ENCODE measurements around the gene EFCAB14.

EFCAB14 gene, protein sequence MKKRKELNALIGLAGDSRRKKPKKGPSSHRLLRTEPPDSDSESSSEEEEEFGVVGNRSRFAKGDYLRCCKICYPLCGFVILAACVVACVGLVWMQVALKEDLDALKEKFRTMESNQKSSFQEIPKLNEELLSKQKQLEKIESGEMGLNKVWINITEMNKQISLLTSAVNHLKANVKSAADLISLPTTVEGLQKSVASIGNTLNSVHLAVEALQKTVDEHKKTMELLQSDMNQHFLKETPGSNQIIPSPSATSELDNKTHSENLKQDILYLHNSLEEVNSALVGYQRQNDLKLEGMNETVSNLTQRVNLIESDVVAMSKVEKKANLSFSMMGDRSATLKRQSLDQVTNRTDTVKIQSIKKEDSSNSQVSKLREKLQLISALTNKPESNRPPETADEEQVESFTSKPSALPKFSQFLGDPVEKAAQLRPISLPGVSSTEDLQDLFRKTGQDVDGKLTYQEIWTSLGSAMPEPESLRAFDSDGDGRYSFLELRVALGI

DNA sequence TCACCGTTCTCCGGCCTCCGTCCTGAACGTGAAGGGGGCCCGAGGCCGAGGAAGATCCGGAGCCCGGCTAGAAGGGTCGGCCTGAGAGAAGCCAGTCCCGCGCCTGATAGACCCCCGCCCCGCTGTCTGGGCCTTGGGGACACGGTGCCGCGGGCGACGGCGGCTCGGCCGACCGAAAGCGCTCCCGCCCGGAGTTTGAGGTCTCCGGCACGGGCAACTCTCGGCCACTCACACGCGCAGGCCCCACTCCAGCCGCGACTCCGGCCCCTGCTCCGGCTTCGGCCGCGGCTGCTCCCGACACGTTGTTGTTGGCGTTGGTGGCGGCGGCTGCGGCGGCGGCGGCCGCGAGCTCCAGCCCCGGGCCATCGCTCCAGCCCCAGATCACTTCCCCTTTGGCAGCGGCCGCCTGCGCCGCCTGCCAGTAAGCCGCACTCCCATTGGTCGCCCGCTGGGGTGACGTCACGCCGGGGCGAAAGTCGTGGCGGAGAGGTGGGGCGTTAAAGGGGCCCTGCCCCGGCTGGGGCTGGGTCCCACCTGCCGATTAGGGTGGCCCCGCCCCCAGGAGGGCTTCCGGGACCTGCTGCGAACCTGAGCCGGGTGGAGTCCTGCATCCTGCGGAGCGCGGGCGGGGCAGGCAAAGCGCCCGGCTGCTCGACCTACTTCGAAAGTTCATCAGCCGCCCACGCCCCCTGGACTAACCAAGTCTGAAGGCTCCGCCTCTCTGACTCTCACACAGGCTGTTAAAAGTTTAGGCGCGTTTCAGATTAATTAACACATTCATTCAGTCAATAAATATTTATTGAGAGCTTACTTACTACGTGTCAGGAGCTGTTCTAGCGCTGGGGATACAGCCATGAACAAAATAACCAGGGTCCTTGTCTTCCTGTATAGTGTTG, at the start of gene EFCAB14:
Gene EFCAB14, minus strand, starts transcription at position 388 of the 896 bp plus-strand sequence. CDS start 1,027 bp downstream, outside the sequence.
- TF ChIP-seq, protein P1, sequence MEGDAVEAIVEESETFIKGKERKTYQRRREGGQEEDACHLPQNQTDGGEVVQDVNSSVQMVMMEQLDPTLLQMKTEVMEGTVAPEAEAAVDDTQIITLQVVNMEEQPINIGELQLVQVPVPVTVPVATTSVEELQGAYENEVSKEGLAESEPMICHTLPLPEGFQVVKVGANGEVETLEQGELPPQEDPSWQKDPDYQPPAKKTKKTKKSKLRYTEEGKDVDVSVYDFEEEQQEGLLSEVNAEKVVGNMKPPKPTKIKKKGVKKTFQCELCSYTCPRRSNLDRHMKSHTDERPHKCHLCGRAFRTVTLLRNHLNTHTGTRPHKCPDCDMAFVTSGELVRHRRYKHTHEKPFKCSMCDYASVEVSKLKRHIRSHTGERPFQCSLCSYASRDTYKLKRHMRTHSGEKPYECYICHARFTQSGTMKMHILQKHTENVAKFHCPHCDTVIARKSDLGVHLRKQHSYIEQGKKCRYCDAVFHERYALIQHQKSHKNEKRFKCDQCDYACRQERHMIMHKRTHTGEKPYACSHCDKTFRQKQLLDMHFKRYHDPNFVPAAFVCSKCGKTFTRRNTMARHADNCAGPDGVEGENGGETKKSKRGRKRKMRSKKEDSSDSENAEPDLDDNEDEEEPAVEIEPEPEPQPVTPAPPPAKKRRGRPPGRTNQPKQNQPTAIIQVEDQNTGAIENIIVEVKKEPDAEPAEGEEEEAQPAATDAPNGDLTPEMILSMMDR (IDR thresholded peaks at IDR 0.05; ENCODE audit: extremely low read depth, insufficient read depth, missing control alignments), result no peak
- DNase-seq (ENCODE audit: low spot score), result peak; percentile 98
- in situ Hi-C loops (cut with MboI; ENCODE audit: low pct_unique_long_range_greater_than_20kb, low sequenced_read_pairs, unreplicated experiment), result no loop called here

DNA sequence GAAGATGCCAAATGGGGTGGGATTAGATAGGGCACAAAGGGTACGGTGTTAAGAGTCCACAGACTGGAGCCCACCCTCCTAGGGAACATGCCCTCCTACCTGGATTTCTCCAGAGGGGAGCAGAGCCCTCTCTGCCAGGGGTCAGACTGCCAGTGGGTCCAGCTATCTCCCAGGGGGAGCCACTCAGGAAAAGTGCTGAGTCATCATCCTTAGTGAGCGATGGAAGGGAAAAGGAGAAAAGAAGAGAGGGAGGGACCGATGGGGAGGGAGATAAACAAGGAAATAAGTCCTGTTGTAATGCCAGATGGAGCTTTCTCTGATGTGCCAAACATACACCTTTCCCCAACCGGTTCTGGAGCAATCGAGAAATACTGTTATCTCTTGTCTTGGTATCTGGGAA, 49.5 kb upstream of the EFCAB14 start:
- TF ChIP-seq, protein P1 (IDR thresholded peaks at IDR 0.05; ENCODE audit: extremely low read depth, insufficient read depth, missing control alignments), result no peak
- DNase-seq (ENCODE audit: low spot score), result no peak
- in situ Hi-C loops (cut with MboI; ENCODE audit: low pct_unique_long_range_greater_than_20kb, low sequenced_read_pairs, unreplicated experiment), result no loop called here

DNA sequence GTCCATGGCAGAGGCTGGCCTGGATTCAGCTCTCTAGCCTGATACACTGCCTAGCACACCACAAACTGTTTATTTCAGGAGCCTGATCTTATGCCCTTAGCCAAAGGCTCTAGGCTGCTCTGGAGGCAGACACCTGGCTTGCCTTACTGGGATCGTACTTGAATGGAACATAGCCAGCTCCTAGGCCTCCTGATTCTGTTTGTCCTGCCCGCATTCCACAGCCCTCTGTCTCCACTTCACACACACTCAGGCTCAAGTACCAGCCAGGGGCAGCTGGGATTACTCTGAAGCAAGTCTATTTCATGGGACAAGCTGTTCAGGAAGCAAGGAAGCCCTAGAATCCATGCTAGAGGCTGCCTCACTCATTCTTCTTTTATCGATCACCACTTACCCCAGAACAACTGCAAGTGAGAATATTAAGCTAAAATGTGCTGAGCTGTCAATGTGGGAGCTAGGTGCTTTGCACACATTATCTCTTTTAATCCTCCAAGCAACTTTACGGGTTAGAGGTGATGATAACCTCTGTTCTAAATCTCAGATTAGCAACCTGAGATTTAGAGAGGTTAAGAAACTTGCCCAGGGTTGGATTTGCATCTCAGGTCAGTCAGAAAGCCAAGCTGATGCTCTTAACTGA, 48.9 kb upstream of the EFCAB14 start:
- TF ChIP-seq, protein P1 (IDR thresholded peaks at IDR 0.05; ENCODE audit: extremely low read depth, insufficient read depth, missing control alignments), result no peak

DNA sequence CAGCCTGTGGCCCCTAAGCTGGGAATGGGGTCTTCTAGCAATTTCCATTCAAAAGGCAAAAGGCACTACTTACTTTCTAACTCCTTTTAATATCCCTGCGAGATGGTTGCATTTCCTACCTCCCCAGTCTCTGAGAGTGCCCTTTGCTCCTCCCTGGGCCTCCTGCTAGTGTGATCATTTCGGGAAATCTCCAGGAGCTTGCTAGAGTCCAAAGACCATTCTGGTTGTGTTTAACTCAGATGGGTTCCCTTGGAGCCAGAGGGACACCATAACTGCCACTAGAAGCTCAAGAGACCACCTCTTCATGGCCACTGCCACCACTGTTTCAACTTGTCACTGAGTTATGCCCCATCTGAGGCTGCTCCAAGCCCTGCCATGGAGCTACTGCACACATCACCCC, 45.5 kb upstream of the EFCAB14 start:
- in situ Hi-C loops (cut with MboI; ENCODE audit: low pct_unique_long_range_greater_than_20kb, low sequenced_read_pairs, unreplicated experiment), result no loop called here
- no peak for DNase-seq (ENCODE audit: low spot score)
- TF ChIP-seq, protein P1 (IDR thresholded peaks at IDR 0.05; ENCODE audit: extremely low read depth, insufficient read depth, missing control alignments), result no peak

More for the DNA sequence above, 48.9 kb upstream of the EFCAB14 start:
- DNase-seq (ENCODE audit: low spot score), result no peak
- in situ Hi-C loops (cut with MboI; ENCODE audit: low pct_unique_long_range_greater_than_20kb, low sequenced_read_pairs, unreplicated experiment), result no loop called here

DNA sequence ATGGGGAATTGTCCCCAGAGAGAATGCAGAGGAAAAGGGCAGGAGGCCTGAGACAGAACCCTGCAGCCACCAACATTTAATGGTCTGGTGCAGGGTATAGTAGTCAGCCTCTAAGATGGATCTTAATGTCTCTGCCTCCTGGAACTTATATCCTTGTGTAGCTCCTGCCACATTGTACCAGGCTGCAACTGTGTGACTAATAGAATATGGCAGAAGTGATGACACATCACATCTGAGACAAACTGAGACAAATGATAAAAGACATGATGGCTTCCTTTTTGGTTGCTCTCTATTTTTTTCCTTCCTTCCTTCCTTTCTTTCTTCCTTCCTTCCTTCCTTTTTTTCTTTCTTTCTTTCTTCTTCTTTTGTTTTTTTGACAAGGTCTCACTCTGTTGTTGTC, 42.8 kb upstream of the EFCAB14 start:
- no peak for DNase-seq (ENCODE audit: low spot score)
- in situ Hi-C loops (cut with MboI; ENCODE audit: low pct_unique_long_range_greater_than_20kb, low sequenced_read_pairs, unreplicated experiment), result no loop called here
- TF ChIP-seq, protein P1 (IDR thresholded peaks at IDR 0.05; ENCODE audit: extremely low read depth, insufficient read depth, missing control alignments), result no peak

DNA sequence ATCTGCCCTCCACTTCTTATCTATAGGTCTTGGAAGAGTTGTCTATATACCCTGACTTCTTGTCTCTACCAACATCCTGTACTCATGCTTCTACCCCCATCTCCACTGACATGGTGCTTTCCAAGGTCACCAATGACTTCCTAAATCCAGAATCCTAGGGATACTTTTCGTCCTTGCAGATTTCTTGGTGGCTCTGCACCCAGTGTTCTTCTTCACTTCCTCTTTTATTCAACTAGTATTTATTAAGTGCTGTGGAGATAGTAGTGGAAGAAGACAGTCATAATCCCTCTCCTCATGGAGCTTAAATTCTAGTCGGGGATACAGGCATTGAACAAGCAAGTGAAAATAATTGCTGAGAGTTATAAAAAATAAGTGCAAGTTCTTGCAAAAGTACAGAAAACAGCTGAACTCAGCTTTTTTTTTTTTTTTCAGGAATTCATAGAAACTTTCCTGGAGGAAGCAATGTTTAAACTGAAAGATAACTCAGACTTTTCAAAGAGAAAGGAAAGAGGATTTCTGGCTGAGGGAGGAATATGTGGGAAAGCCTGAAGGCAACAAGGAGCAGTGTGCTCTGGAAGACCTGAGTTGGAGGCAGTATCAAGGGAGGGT, 41.7 kb upstream of the EFCAB14 start:
- TF ChIP-seq, protein P1 (IDR thresholded peaks at IDR 0.05; ENCODE audit: extremely low read depth, insufficient read depth, missing control alignments), result no peak
- in situ Hi-C loops (cut with MboI; ENCODE audit: low pct_unique_long_range_greater_than_20kb, low sequenced_read_pairs, unreplicated experiment), result no loop called here
- no peak for DNase-seq (ENCODE audit: low spot score)
